ENCODE results near the gene ACVR1. TPM values are rescaled to one million over a fixed set of nuclear protein-coding genes. Genes with fewer than 3 reads are reported as not detected.

Gene ACVR1
- total RNA-seq, 1 donor from 2014 or later: 36.3 TPM

- H3K4me1 Mint-ChIP-seq (ENCODE audit: low read depth, unreplicated experiment): no peaks in the 10 kb centered on the region
- no peaks in the 10 kb centered on the region for H3K36me3 Mint-ChIP-seq (ENCODE audit: unreplicated experiment)
- no peak for TF ChIP-seq CTCF (IDR thresholded peaks at IDR 0.05; ENCODE audit: partially characterized antibody, unreplicated experiment)
- H3K27me3 Mint-ChIP-seq (ENCODE audit: unreplicated experiment): peaks cover 6% of the 10 kb centered on the region
- no peak for DNase-seq
- H3K27ac Mint-ChIP-seq (ENCODE audit: unreplicated experiment): no peak overlapping the region
- no peak overlapping the region for H3K4me3 Mint-ChIP-seq (ENCODE audit: unreplicated experiment)
- H3K9me3 Mint-ChIP-seq (ENCODE audit: unreplicated experiment): no peaks in the 10 kb centered on the region
These were observed 57.9 kb downstream of the ACVR1 start for GRCh38 chr2:157818227-157818626.

- H3K27me3 Mint-ChIP-seq (ENCODE audit: unreplicated experiment): peaks cover 4% of the 10 kb centered on the region
- no peak for TF ChIP-seq CTCF (IDR thresholded peaks at IDR 0.05; ENCODE audit: partially characterized antibody, unreplicated experiment)
- no peaks in the 10 kb centered on the region for H3K9me3 Mint-ChIP-seq (ENCODE audit: unreplicated experiment)
- H3K27ac Mint-ChIP-seq (ENCODE audit: unreplicated experiment): no peak overlapping the region
- DNase-seq: no peak
- no peak overlapping the region for H3K4me3 Mint-ChIP-seq (ENCODE audit: unreplicated experiment)
- peaks cover 3% of the 10 kb centered on the region for H3K4me1 Mint-ChIP-seq (ENCODE audit: low read depth, unreplicated experiment)
- no peaks in the 10 kb centered on the region for H3K36me3 Mint-ChIP-seq (ENCODE audit: unreplicated experiment)
These were observed 60.7 kb downstream of the ACVR1 start for GRCh38 chr2:157815421-157815820.

GRCh38 chr2:157813467-157813866, 62.7 kb downstream of the ACVR1 start:
- Mint-ChIP-seq H3K27me3 (ENCODE audit: unreplicated experiment) (no peaks in the 10 kb centered on the region), H3K36me3 (ENCODE audit: unreplicated experiment) (no peaks in the 10 kb centered on the region), H3K4me3 (ENCODE audit: unreplicated experiment) (no peak overlapping the region), H3K27ac (ENCODE audit: unreplicated experiment) (no peak overlapping the region), H3K4me1 (ENCODE audit: low read depth, unreplicated experiment) (peaks cover 10% of the 10 kb centered on the region), H3K9me3 (ENCODE audit: unreplicated experiment) (no peaks in the 10 kb centered on the region)
- no peak for DNase-seq
- no peak for TF ChIP-seq CTCF (IDR thresholded peaks at IDR 0.05; ENCODE audit: partially characterized antibody, unreplicated experiment)

GRCh38 chr2:157810037-157810436, 66.1 kb downstream of the ACVR1 start:
- H3K36me3 Mint-ChIP-seq (ENCODE audit: unreplicated experiment): no peaks in the 10 kb centered on the region
- TF ChIP-seq CTCF (IDR thresholded peaks at IDR 0.05; ENCODE audit: partially characterized antibody, unreplicated experiment): no peak
- H3K27ac Mint-ChIP-seq (ENCODE audit: unreplicated experiment): no peak overlapping the region
- H3K27me3 Mint-ChIP-seq (ENCODE audit: unreplicated experiment): no peaks in the 10 kb centered on the region
- H3K4me3 Mint-ChIP-seq (ENCODE audit: unreplicated experiment): no peak overlapping the region
- no peak for DNase-seq
- no peaks in the 10 kb centered on the region for H3K9me3 Mint-ChIP-seq (ENCODE audit: unreplicated experiment)
- peaks cover 25% of the 10 kb centered on the region for H3K4me1 Mint-ChIP-seq (ENCODE audit: low read depth, unreplicated experiment)

- DNase-seq: no peak
- Mint-ChIP-seq H3K4me3 (ENCODE audit: unreplicated experiment) (no peak overlapping the region), H3K27me3 (ENCODE audit: unreplicated experiment) (no peaks in the 10 kb centered on the region), H3K9me3 (ENCODE audit: unreplicated experiment) (no peaks in the 10 kb centered on the region), H3K27ac (ENCODE audit: unreplicated experiment) (no peak overlapping the region), H3K4me1 (ENCODE audit: low read depth, unreplicated experiment) (peaks cover 25% of the 10 kb centered on the region), H3K36me3 (ENCODE audit: unreplicated experiment) (no peaks in the 10 kb centered on the region)
- TF ChIP-seq CTCF (IDR thresholded peaks at IDR 0.05; ENCODE audit: partially characterized antibody, unreplicated experiment): no peak
These were observed 66.9 kb downstream of the ACVR1 start for GRCh38 chr2:157809212-157809611.

All from glutamatergic neuron (in vitro differentiated cells).